ENCODE results near the gene KCNS3.

- TF ChIP-seq ZNF565 (CRISPR knock-in tag; conservative IDR thresholded peaks at IDR 0.05; ENCODE audit: low read depth): no peak
- no peak for TF ChIP-seq ZNF8 (CRISPR knock-in tag; IDR thresholded peaks at IDR 0.05)
- TF ChIP-seq ZNF70 (CRISPR knock-in tag; IDR thresholded peaks at IDR 0.05): no peak
- no peak for TF ChIP-seq ESRRG (CRISPR knock-in tag; IDR thresholded peaks at IDR 0.05)
- TF ChIP-seq TSHZ2 (CRISPR knock-in tag; IDR thresholded peaks at IDR 0.05): no peak
- TF ChIP-seq CREB5 (CRISPR knock-in tag; IDR thresholded peaks at IDR 0.05; ENCODE audit: low read depth): no peak
- TF ChIP-seq ZC3H10 (CRISPR knock-in tag; IDR thresholded peaks at IDR 0.05): no peak
- TF ChIP-seq SNAI2 (CRISPR knock-in tag; IDR thresholded peaks at IDR 0.05): no peak
- TF ChIP-seq PPARA (CRISPR knock-in tag; IDR thresholded peaks at IDR 0.05; ENCODE audit: borderline replicate concordance): no peak
Observed at GRCh38 chr2:17839959-17840358, 38.5 kb upstream of the KCNS3 start.

Measured in SK-N-SH treated with all-trans-retinoic acid at 6 μM for 48 hours (cell line).